Eye (tissue), 1 donor: ENCODE results near the gene ANOS1.
"Not testable (repeated sequence)": the region's sequence is repeated elsewhere in the genome, so short reads cannot be mapped to it uniquely, and the experiment has no call there.

Experiments used
- DNase-seq: peaks from one replicate; pipeline ENCODE4 v3.0.0-alpha.2; 2015

Gene ANOS1

GRCh38 chrX:8731559-8732395 lies at the start of gene ANOS1:
Gene ANOS1, minus strand, starts transcription at chrX:8732137. Its CDS starts 101 bp downstream, at chrX:8732036.
- DNase-seq = peak; percentile 82

- DNase-seq = no peak
Measured at GRCh38 chrX:8773117-8773516, 41.2 kb upstream of the ANOS1 start.

GRCh38 chrX:8760021-8760420 lies 28.1 kb upstream of the ANOS1 start:
- no peak for DNase-seq

- DNase-seq = not testable (repeated sequence)
Measured at GRCh38 chrX:8758706-8759105, 26.8 kb upstream of the ANOS1 start.

GRCh38 chrX:8757609-8758389 lies 25.9 kb upstream of the ANOS1 start:
- DNase-seq = not testable (repeated sequence)

- DNase-seq = no peak
Measured at GRCh38 chrX:8755813-8756212, 23.9 kb upstream of the ANOS1 start.

GRCh38 chrX:8755116-8755515 lies 23.2 kb upstream of the ANOS1 start:
- no peak for DNase-seq

- DNase-seq = no peak
Measured at GRCh38 chrX:8749697-8750096, 17.8 kb upstream of the ANOS1 start.

GRCh38 chrX:8748855-8749254 lies 16.9 kb upstream of the ANOS1 start:
- DNase-seq = peak; percentile 54

GRCh38 chrX:8743126-8743732 lies 11.3 kb upstream of the ANOS1 start:
- DNase-seq = peak; percentile 34

GRCh38 chrX:8741981-8742380 lies 10.0 kb upstream of the ANOS1 start:
- no peak for DNase-seq

- DNase-seq = peak; percentile 82
Measured at GRCh38 chrX:8738588-8739189, 6.8 kb upstream of the ANOS1 start.

GRCh38 chrX:8737883-8738282 lies 5.9 kb upstream of the ANOS1 start:
- no peak for DNase-seq

- peak; percentile 54 for DNase-seq
Measured at GRCh38 chrX:8730812-8731558, 952 bp downstream of the ANOS1 start.

GRCh38 chrX:8729811-8730210 lies 2.1 kb downstream of the ANOS1 start:
- peak; percentile 22 for DNase-seq

GRCh38 chrX:8728932-8729535 lies 2.9 kb downstream of the ANOS1 start:
- no peak for DNase-seq

- no peak for DNase-seq
Measured at GRCh38 chrX:8726031-8726652, 5.8 kb downstream of the ANOS1 start.

GRCh38 chrX:8724300-8724699 lies 7.6 kb downstream of the ANOS1 start:
- no peak for DNase-seq

- DNase-seq = no peak
Measured at GRCh38 chrX:8721536-8721935, 10.4 kb downstream of the ANOS1 start.

GRCh38 chrX:8720136-8720535 lies 11.8 kb downstream of the ANOS1 start:
- DNase-seq = no peak

GRCh38 chrX:8717354-8717753 lies 14.6 kb downstream of the ANOS1 start:
- DNase-seq = no peak

GRCh38 chrX:8714164-8714563 lies 17.8 kb downstream of the ANOS1 start:
- DNase-seq = no peak
